Colon (tissue), 2 donors: ENCODE measurements around the gene HP.

ENCODE experiments used
- FAIRE-seq: peaks from 2 replicates; lab custom pipeline; 2012; peaks lifted over from hg19 to GRCh38; lab: Jason Lieb, UNC
- donor health status: control.
- donor health status: control.

Gene HP

GRCh38 chr16:72091217-72091616, 36.9 kb downstream of the HP start:
- no peak for FAIRE-seq

- no peak for FAIRE-seq
These were observed 38.6 kb downstream of the HP start for GRCh38 chr16:72092832-72093447.

GRCh38 chr16:72093448-72094265, 39.4 kb downstream of the HP start, which contains the start of the genes DHX38 and TXNL4B:
TSS of gene DHX38 (plus strand) at chr16:72093847. CDS start at chr16:72096158, 2,311 bp downstream.
TSS of gene TXNL4B (minus strand) at chr16:72093620. CDS start at chr16:72090749, 2,871 bp downstream.
- peak; percentile 86 for FAIRE-seq

GRCh38 chr16:72094266-72094610, 39.9 kb downstream of the HP start:
- FAIRE-seq, result no peak

GRCh38 chr16:72098936-72099335, 44.6 kb downstream of the HP start:
- FAIRE-seq, result no peak

- FAIRE-seq, result no peak
These were observed 45.1 kb downstream of the HP start for GRCh38 chr16:72099377-72099818.

- no peak for FAIRE-seq
These were observed 46.9 kb downstream of the HP start for GRCh38 chr16:72101195-72101594.

GRCh38 chr16:72104905-72105304, 50.6 kb downstream of the HP start:
- FAIRE-seq, result no peak

GRCh38 chr16:72105978-72106377, 51.7 kb downstream of the HP start:
- FAIRE-seq, result no peak

GRCh38 chr16:72107371-72107770, 53.1 kb downstream of the HP start:
- no peak for FAIRE-seq

GRCh38 chr16:72108353-72109102, 54.2 kb downstream of the HP start:
- FAIRE-seq, result no peak

GRCh38 chr16:72109300-72109699, 55.0 kb downstream of the HP start:
- no peak for FAIRE-seq

GRCh38 chr16:72109966-72110530, 55.7 kb downstream of the HP start:
- no peak for FAIRE-seq
